ENCODE results near the gene TNFRSF18.

GRCh38 chr1:1199961-1200875, 6.2 kb downstream of the TNFRSF18 start:
- TF ChIP-seq, protein P1, sequence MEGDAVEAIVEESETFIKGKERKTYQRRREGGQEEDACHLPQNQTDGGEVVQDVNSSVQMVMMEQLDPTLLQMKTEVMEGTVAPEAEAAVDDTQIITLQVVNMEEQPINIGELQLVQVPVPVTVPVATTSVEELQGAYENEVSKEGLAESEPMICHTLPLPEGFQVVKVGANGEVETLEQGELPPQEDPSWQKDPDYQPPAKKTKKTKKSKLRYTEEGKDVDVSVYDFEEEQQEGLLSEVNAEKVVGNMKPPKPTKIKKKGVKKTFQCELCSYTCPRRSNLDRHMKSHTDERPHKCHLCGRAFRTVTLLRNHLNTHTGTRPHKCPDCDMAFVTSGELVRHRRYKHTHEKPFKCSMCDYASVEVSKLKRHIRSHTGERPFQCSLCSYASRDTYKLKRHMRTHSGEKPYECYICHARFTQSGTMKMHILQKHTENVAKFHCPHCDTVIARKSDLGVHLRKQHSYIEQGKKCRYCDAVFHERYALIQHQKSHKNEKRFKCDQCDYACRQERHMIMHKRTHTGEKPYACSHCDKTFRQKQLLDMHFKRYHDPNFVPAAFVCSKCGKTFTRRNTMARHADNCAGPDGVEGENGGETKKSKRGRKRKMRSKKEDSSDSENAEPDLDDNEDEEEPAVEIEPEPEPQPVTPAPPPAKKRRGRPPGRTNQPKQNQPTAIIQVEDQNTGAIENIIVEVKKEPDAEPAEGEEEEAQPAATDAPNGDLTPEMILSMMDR (IDR thresholded peaks at IDR 0.05), result no peak
- TF ChIP-seq ESRRA (CRISPR knock-in tag; IDR thresholded peaks at IDR 0.05; ENCODE audit: borderline replicate concordance) (no peak), ZNF232 (CRISPR knock-in tag; IDR thresholded peaks at IDR 0.05) (no peak), NFYB (CRISPR knock-in tag; conservative IDR thresholded peaks at IDR 0.05; ENCODE audit: low read depth) (no peak), FOXK1 (CRISPR knock-in tag; IDR thresholded peaks at IDR 0.05) (no peak), CREB1 (CRISPR knock-in tag; IDR thresholded peaks at IDR 0.05) (no peak), ZNF138 (CRISPR knock-in tag; conservative IDR thresholded peaks at IDR 0.05) (no peak), JUN (CRISPR knock-in tag; IDR thresholded peaks at IDR 0.05) (no peak)
